GM19193 (cell line): Measurements from ENCODE around the gene FIBP.

Source experiments
- POLR2A ChIP-seq: IDR thresholded peaks from 4 replicates; pipeline ENCODE4 v1.6.1; 2011; ENCODE audit not compliant: insufficient read depth, insufficient read length; ENCODE audit errors: extremely low read depth

Gene FIBP

DNA sequence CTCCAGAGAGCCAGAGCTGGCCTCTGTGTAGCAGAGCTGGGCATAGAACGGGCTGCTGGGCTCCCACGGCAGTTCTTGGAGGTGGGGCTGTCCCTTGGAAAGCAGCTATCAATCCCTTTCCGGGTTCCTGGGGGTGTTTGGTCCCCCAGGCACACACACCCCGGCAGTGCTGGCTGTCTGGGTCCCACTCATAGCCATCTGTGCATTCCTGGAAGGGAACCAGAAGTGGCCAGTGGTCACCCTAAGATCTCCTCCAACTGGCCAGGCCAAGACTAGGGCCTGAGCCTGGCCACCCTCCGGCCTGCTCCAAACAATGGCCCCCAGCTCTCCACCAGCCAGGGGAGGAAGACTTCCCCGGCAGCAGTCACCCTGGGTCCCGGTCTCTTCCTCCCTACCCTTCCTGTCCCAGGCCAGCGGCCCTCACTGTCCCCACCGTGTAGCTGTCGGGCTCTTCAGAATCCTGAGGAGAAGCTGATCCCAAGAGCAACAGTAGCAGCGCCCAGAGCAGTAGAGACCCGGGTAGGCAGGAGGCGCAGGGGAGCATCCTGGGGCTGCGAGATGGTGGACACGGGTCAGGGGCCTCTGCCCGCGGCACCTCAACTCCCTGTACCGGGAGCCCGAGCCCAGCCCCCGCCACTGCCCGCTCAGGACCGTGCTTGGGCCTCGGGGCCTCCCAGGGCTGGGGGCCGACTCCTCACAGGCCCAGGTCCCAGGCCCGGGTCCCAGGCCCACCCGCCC is 16.3 kb downstream of the FIBP start:
- TF ChIP-seq POLR2A: no peak

DNA sequence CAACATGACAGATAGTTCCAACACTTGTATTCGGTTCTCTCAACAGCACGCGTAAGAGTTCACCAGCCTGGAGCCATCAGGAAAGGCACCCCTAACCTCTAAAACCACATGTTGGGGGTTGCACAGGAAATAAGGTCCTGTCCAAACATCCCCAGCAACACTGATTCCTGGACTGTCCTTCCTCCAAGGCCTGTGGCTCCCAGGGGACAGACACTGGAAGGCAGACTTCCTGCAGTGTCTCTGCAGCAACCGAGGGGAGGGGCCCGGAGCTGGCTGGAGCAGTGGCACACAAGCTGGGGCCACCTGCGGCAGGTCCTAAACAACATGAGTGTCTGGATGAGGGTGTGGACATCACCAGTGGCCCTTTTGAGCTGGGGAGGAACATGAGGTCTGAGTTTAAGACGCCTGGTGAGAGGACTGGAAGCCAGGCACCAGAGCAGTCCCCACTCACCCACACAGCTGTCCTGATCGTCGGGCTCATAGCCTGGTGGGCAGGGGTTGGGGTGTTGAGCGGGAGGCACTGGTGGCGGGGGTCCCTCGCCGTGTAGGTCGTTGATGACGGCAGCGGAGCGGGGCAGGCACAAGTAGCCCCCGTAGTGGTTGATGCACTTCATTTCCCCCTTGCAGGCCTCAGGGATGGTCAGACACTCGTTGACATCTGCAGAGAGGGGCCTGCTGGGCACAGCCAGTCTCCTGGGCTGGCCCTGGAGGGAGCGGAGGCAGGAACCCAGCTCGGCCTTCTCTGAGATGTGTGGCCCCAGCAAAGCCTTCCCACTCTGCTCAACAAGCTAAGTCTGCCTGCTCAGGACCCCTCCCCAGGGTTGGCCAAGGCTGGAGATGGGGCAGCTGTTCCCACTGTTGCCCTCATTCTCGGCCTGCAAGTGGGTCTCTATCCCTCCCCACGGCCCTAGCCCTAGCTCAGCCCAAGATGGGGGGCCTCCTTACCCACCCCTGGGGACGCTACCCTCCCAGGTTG is 17.3 kb downstream of the FIBP start:
- no peak for TF ChIP-seq POLR2A

DNA sequence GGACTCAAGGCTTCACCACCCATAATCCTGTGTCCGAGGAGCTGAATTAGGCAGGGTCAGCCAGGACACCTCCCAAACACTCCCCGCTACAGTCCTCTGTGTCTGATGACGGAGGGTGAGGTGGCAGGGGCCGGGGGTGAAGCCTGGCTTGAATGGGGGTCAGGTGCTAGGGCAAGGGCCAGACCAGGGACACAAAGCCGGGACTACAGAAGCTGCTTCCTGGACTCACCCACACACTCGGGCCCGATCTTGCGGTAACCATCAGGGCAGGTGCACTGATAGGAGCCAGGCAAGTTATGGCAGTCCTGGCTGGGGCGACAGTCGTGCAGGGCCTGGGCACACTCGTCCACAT is 18.0 kb downstream of the FIBP start:
- TF ChIP-seq POLR2A: peak; percentile 27

GRCh38 chr11:65869643-65870306 is 18.5 kb downstream of the FIBP start:
- TF ChIP-seq POLR2A: no peak

DNA sequence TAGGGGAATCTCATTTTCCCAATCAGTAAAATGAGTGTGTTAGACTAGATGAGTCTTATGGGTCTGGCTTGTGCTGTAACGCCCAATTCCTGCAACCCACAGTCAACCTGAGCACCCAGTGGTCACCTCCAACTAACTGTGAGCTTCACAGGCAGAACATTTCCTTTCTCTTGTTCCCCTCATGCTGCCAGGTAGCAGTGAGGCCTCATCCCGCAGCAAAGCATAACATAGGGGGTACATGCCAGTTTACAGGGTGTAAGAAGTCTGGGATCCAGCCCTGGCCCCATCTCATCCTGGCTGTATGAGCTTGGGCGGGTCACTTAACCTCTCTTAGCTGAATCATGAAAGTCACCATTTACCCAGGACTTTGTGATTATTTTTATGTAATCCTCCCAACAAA is 19.4 kb downstream of the FIBP start:
- TF ChIP-seq POLR2A: no peak

DNA sequence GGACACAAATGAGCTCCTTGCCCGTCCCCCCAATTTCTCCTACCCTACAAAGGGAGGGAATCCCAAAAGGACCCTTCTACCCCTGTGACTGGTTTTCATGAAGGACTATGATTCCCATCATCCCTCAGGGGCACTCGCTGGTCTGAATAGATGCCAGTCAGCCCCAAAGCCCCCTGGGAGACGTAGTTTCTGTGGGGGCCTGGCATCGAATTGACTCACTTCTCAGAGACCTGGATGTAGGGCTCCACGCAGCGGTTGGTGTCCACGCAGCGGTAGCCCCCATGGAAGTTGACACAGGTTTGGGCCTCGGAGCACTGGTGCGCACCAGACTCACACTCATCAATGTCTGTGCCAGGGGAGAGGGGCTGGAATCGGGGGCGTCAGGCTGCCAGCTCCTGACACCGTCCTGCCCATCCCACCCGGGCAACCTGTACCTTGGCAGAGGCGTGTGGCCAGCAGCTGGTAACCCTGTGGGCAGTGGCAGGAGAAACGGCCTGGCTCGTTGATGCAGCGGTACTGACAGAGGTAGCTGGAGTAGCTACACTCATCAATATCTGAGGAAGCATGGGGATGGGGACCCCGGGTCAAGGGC is 20.1 kb downstream of the FIBP start:
- no peak for TF ChIP-seq POLR2A

- no peak for TF ChIP-seq POLR2A
These were observed 20.8 kb downstream of the FIBP start for GRCh38 chr11:65867284-65868071.

GRCh38 chr11:65866509-65867283 is 21.6 kb downstream of the FIBP start:
- no peak for TF ChIP-seq POLR2A

DNA sequence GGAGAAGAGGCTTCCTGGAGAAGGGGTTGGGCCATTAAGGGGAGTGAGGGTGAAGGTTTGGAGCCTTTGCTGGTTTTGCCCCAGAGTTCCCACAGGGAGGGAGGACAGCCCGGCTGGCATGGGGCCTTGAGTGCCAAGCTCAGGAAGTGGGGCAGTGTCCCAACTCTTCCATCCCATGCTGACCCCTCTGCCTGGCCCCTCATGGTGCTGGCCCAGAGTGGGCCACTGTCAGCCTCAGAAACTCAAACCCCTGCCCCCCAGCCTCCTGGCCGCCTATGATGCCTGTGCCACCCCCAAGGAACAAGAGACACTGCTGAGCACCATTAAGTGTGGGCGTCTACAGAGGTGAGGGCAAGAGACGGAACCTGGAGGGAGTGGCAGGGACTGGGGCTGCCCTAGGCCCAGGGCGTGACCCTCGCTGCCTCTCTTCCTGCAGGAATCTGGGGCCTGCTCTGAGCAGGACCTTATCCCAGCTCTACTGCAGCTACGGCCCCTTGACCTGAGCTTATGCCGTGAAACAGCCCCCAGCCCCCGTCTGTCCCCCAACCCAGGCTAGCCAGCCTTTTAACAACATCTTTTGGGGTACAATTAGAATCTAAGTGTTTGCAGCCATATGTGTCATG is 22.6 kb downstream of the FIBP start:
- TF ChIP-seq POLR2A: no peak

GRCh38 chr11:65864706-65865471 is 23.4 kb downstream of the FIBP start:
- TF ChIP-seq POLR2A: no peak

- TF ChIP-seq POLR2A: peak; percentile 21
These were observed 24.2 kb downstream of the FIBP start for GRCh38 chr11:65863889-65864705.
